ENCODE data around the gene CRKL.

DNA sequence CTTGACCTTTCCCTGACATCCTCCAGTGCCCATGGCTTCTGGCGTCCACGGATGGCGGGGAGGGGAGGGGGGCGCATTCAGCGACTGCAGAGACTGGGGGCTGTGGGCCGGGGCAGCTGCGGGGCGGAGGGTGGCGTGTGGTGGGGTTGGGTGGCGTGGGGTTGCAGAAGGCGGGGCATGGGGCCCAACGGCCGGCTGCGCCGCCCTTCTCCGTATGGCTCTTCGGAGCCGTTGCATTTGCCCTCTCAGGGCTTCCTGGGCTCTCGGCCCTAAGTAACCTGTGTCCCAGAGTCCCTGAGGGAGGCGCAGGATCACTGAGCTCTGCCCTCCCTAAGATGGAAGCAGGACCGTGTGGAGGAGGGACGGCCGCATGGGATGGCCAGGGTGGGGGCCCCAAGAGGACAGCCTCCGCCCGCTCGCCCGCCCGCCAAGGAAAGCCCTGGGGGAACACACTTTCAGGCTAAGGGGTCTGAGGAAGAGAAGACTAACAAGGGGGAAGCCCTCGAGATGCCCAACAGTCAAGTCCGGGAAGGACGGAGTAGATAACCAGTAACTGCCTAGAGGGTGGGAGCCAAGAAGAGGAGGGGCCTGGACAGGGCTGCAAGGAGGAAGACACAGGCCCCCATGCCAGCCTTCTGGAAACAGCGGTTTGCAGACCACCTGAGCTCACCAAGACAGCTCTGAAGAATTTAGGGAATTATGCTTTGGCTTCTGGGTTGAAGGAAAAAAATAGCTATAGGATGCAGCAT lies 40.6 kb downstream of the CRKL start:
- TF ChIP-seq, protein P1, sequence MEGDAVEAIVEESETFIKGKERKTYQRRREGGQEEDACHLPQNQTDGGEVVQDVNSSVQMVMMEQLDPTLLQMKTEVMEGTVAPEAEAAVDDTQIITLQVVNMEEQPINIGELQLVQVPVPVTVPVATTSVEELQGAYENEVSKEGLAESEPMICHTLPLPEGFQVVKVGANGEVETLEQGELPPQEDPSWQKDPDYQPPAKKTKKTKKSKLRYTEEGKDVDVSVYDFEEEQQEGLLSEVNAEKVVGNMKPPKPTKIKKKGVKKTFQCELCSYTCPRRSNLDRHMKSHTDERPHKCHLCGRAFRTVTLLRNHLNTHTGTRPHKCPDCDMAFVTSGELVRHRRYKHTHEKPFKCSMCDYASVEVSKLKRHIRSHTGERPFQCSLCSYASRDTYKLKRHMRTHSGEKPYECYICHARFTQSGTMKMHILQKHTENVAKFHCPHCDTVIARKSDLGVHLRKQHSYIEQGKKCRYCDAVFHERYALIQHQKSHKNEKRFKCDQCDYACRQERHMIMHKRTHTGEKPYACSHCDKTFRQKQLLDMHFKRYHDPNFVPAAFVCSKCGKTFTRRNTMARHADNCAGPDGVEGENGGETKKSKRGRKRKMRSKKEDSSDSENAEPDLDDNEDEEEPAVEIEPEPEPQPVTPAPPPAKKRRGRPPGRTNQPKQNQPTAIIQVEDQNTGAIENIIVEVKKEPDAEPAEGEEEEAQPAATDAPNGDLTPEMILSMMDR (IDR thresholded peaks at IDR 0.05) = no peak
- TF ChIP-seq POLR2A (IDR thresholded peaks at IDR 0.05) = no peak

Data from esophagus squamous epithelium (tissue), 4 donors.